Measurements from ENCODE around the gene FAM118B.

The FAM118B gene

DNA sequence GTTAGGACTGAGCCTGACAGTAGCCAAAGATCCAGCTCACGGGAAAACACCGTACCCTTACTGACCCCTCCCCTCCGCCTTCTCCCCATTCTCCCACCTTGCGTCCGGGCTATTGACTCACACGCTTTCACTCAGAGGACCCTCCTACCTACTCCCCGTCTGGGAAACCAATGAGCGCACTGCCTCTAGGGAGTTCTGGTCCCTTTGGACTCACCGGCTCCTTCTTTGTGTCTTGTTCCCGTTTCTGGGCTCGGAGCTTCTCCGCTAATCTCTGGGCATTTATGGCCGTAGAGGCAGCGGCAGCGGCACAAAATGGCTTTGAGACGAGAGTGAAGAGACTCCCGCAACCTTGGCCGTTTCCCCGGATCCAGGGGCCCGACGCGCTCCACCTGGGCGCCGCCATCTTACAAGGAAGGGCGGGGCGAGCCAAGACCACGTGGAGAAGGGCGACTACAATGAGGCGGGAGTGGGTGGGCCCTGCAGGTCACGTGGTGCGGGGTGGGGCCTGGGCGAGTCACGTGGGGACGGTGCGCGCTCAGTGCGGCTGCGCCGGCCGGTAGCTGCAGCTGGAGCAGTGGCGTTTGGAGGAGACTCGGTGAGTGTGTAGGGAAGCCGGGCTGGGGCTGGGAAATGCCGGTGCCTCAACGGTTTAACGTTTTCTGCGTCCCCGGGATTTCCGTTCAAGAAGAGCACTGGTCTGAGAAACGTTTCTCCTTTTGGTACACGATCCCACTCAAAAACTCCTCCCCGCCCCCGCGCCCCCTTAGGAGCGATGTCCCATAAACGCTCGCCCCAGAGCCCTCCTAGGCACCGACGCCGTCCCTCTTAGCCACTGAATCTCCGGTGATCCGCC lies at the start of gene FAM118B, which contains the start of gene RPUSD4:
TSS of gene FAM118B (plus strand) at position 547 of the 853 bp plus-strand sequence. CDS start 23,220 bp downstream, outside the sequence.
TSS of gene RPUSD4 (minus strand) at position 415 of the 853 bp plus-strand sequence. CDS start at position 403, 12 bp downstream.
- peak; percentile 94 for DNase-seq (ENCODE audit: low spot score)

DNA sequence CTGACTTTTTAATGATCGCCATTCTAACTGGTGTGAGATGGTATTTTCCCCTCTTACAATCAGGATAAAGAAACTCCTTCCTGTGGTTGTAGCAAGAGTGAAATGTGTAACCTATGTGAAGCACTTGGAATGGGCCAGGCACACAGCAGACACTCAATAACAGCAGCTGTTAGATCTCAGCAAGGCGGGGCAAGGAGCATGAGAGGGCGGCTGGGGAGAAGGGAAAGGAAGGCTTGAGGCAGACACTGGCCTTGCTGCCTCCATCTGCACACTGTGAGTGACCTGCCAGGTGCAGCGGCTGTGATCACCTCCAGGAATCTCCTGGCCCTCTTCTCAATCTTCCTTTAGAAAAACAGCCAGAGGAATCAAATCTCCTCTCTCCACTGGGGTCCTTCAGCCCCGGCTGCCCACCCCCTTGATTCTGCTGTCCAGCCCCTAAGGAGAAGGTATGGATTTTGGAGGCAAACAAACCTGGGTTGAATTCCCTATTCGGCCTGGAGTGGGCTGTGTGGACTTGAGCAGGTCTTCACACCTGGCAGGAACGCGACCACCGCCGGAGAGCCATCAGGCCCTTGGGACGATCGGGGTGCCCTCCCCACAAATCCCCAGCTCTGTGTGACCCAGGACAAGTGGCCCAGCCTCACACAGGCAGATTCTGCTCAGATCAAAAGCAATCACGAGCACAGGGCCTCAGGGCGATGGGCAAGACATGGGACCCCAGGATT lies 49.1 kb upstream of the FAM118B start:
- DNase-seq (ENCODE audit: low spot score), result no peak

DNA sequence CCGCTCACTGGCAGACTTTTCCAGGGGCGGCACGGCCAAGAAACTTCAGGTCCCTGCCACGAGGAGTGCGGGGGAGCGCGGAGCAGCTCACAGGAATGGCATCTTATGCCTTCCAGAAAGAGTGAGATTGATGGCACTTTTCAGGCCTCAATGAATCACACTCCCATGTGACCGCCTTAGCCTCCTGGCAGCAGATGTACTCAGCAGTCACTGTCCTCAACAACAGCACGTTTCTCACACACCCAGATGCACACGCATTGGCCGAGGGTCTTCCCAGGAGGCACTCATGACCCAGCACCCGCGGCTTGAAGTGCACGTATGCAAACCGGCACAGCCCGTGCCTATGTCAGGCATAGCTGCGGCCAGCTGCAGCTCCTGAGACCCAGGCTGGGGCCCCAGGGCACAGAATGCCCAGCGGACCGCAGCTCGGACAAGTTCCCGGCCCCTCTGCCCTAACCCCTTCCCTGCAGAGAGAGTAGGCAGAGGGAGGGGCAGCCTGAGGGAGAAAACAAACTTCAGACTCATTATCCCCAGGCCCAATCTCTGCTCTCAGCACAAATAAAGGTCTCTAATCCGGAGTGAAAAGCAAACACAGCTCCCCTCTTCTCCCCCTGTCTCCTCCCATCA lies 48.4 kb upstream of the FAM118B start:
- no peak for DNase-seq (ENCODE audit: low spot score)

DNA sequence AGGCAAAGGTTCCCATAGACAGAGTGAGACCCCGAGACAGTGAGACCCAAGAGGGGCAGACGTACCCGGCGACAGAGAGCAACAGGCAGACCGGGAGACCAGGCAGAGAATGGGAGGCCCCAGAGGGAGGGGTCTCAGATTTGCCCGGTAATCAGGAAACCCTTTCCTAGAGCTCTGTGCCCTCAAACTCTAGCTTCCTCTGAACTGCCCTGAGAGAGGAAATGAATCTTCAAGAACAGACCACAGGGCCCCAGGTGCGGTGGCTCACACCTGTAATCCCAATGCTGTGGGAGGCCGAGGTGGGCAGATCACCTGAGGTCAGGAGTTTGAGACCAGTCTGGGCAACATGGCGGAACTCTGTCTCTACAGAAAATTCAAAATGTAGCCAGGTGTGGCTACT lies 47.8 kb upstream of the FAM118B start:
- no peak for DNase-seq (ENCODE audit: low spot score)

DNA sequence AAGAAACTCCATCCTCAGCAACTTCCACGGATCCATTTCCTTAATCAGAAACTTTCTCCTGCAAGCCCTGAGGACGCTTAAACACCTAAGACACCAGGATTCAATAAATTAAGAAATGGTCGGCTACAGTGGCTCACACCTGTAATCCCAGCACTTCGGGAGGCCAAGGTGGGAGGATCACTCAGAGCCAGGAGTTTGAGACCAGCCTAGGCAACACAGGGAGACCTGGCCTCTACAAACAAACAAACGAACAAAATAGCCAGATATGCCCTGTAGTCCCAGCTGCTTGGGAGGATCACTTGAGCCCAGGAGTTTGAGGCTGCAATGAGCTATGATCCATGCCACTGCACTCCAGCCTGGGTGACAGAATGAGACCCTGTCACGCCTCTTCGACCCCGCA lies 46.8 kb upstream of the FAM118B start:
- DNase-seq (ENCODE audit: low spot score), result no peak

DNA sequence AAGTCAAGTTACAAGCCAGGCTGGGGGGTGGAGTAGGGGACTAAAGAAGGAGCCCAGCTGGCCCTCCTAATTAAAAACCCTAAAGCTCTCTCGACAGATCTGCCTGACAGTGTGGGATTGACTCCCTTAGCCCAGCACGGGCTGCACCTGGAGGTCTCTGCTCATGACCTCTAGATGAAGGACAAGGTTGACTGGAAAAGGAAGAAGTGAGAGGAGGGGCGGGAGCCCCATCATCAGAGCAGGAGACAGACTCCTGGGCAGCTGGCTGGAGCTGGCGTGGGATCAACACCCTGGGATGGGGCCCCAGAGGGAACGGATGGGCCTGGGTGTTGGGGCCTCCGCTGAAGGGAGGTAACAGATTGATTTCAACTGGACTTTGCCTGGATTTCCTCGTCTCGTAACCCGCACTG lies 46.3 kb upstream of the FAM118B start:
- no peak for DNase-seq (ENCODE audit: low spot score)

DNA sequence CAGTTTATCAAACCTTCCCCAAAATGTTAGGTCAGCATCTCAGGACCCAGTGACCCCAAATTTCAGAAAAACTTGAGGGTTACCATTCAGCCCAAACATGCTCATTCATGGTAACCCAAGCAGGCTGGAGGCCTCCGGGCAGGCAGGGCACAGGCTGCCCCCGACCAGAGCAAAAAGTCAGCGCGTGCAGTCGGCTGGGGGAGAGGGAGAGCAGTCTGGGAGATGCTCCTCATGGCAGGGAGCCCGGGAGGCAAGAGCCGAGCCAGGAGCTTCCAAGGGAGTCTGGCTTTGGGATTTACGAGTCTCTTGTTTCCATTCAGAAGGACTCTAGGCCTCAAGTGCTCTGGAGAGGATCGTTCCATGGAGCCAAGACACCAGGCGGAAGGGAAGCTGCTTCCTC lies 45.8 kb upstream of the FAM118B start:
- no peak for DNase-seq (ENCODE audit: low spot score)

DNA sequence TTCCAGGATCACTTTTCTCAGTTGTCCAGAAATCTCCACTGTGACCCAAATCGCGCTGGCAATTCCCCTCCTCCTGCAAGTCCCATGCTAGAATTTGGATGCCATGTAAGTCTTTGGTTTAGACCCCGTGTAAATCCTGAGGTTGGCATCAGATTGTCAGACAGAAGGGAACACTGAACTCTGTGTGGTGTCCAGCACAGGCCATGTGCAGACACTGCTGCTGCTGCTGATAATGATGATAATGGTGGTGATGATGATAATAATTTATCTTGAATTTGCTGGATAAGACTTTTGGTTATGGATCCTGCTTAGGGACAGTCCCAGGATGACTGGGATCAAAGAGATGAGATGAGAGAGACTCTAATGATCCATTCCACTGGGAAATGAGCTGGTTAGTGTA lies 45.2 kb upstream of the FAM118B start:
- no peak for DNase-seq (ENCODE audit: low spot score)

DNA sequence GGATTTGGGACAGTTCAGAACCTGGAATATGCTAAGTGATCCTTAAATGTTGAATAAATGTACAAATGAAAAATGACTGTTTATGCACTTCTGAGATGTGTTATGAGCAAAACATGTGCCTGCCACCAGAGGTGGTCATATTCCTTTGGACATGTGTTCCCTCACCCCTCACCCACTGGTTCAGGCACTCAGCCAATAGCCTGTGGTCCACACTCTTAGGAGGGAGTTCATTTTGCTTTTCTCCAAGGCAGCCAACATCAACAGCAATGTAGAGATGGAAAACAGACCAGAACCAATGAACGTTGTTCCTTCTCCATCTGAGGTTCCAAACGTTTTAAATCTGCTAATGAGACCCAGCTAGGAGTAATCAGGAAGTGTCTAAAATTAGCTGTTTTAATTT lies 44.1 kb upstream of the FAM118B start:
- no peak for DNase-seq (ENCODE audit: low spot score)

DNA sequence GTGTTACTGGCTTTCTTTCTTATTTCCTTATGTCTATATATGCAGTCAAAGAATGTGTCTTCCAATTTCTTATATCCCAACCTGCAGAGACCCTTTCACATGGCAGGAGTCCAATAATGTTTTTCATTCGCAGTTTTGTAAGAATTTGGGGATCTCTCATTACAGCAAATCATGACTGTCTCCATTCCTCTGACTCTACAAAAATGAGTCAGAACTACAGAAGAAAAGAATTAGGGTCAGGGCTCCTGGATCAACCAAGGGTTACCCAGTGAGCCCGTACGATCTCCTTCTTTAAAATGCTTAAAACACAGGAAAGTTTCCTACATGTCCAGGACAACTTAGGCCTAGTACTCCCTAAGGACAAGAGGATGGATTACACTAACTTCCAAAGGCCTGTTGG lies 42.3 kb upstream of the FAM118B start:
- DNase-seq (ENCODE audit: low spot score), result no peak

DNA sequence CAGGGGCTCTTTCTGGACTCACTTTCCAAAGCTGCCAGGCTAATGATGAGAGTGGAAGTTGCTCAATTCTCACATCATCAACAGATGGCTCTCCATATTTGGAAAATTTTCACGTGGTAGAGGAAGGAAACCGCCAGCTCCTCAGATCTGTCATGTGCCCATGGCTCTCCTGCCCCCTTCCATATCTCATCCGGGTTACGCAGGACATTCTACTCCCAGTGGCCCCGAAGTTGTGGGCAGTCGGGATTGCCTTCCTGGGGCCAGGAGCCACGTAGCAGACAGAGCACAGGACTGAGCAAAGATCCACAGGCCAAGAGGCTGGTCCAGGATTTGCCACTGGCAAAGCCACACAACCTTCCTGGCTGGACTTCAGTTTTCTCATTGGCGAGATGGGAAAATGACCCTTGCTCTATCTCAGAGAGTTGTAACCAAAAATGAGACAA lies 39.0 kb upstream of the FAM118B start:
- DNase-seq (ENCODE audit: low spot score), result no peak

DNA sequence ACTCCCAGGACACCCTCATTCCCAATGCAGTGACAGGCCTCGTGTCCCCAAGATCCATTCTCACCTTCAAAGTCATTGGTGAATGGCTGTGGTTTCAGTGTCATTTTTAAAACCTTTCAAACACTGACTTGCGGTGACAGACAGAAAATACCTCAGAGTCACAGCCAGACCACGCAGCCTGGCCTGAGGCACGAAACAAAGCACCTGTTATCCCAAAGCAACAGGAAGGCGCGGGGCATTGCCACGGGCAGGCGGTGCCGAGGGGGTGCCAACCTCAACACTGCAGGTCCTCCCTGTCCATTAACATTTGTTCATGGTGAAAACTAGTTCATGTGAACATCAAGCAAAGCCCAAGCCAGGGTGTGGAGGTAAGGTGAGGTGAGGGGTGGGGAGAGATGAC lies 38.3 kb upstream of the FAM118B start:
- DNase-seq (ENCODE audit: low spot score), result no peak

DNA sequence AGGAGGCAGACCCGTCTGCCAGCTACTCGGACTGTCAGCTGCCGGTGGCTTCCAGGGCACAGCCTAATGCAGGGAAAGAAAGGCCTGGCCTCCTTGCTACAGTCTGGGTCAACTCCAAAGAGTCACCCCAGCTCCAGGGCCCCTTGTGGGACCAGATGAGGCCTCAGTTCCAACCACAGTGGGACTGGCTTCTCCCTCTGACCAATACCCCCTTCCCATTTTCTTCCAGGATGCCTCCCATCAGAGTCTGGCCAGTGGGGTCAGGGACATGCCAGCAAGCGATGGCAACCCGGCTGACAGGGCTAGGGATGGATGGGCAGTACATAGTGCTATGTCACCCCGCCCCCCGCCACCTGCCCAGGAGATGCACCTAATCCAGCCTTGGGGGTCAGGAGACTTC lies 36.8 kb upstream of the FAM118B start:
- no peak for DNase-seq (ENCODE audit: low spot score)

DNA sequence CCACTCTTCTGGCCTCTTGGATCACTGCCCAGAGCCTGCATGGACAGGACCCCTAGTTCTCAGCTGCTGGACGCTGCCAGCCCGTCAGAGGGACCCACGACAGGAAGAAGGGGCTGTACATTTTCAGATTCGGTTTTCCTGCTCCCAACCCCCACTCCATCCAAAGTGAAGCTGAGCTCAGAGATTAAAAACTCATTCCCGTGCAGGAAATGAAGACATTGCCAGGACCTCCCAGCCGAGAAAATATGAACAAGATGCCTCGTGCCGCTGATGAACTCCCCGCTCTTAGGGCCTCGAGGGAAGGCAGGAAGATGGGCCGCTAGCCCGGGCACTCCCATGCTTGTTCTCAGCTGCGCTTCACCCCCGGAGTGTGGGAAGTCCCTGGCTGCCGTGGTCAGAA lies 36.2 kb upstream of the FAM118B start:
- no peak for DNase-seq (ENCODE audit: low spot score)

DNA sequence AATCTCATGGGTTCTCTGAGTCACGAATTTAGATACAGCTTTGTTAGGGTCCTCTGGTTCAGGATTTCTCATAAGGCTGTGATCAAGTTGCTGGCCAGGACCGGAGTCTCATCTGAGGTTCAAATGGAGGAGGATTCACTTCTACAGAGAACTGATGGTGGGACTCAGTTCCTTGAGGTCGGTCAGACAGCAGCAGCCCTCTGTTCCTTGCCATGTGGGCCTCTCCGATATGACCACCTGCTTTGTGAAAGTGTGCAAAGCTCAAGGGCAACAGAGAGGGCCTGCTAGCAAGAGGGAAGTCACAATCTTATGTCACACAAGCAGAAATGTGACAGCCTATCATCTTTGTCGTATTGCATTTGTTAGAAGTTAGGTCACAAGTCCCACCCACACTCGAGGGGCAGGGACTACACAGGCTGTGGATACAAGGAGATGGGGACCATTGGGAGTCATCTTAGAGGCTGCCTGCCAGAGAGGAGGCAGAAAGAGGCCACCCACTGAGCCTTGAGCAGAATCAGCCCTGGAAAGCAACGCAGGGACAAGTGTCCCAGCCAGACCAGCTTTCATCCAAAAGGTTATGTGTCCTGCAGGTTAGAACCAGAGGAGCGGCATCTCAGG lies 34.6 kb upstream of the FAM118B start:
- no peak for DNase-seq (ENCODE audit: low spot score)

DNA sequence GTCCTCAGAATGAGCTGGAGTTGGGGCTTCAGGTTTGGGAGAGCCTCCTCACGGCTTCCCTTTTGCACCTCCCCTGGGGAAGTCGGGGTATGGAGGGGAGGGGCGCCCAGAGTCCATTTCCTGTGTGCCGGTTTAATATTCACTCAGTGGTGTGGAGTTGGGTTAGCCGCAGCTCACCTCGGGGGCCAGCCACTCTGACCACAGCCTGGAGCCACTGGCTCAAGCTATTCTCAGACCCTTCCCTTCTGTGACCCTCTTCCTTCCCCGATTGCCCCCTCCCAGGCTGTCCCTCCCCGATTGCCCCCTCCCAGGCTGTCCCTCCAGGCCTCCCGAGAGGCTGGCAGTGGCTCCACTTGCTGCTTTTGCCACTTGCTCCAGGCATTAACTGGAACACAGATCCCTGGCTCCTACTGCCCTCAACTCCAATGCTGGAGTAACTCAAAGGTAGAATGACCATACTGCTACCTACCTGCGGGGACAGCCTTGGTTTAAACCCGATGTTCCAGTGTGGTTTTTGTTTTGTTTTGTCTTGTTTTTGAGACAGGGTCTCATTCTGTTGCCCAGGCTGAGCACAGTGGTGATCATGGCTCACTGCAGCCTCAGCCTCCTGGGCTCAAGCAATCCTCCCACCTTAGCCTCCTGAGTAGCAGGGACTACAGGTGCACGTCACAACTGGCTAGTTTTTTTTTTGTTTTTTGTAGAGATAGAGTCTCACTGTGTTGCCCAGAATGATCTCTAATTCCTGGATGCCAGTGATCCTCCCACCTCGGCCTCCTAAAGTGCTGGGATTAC lies 29.4 kb upstream of the FAM118B start:
- DNase-seq (ENCODE audit: low spot score), result no peak

DNA sequence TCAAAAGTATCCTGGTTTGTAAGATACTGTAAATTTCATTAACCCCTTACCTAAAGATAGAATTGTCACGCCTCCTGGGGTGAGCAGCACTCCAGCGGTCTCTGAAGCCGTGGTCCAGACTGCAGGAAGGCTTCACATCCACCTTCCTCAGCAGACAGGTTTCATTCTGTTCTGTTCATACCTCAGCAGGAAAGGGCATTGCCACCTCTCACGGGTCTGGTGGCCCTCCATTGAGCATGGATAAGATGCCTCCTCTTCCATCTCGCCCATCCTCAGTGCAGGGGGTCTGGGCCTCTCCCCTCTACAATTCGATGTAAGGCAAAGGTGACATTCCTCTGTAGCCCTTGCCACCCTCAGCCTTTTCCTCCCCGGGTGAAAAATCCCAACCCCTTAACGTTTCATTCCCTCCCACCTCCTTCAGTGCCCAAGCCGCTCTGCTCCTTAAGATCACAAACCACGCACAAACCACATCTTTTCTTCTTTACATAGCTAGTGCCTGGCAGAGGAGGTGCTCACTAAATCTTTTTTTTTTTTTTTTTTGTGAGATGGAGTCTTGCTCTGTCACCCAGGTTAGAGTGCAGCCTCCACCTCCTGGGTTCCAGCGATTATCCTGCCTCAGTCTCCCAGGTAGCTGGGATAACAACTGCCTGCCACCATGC lies 28.7 kb upstream of the FAM118B start:
- DNase-seq (ENCODE audit: low spot score), result no peak

DNA sequence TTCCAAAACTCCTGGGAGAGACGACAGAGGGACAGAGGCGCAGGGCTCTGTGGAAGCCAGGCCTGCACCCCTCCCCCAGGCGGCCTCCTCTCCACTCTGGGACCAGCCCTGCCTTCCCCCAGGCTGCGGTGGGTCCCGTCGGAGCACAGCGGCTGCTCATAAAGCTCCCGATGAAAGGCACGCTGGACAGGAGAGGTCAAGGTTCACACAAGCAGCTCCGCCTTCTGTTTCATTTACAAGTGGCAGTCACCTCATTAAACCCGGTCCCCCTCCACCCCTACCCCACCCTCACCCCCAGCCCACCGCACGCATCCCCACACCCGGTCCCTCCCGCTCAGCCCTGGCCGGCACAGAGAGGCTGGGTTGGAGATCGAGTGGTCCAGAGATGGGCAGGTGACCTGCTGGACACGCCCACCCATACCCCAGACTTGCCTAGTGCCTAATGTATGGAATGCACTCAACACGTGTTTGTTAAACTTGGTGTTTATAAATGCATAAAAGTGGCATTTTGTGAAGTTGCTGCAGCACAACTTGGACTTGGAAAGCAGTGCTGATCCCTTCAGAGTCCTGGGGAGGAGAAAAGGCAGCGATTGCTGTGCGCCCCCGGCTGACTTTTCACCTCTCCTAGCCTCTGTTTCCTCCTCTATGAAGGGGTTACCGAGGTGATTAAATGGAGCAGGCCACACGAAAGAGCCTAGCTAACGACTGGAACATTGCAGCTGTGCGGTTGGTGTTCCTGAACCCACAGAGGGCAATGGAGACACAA lies 26.1 kb upstream of the FAM118B start:
- DNase-seq (ENCODE audit: low spot score), result no peak

DNA sequence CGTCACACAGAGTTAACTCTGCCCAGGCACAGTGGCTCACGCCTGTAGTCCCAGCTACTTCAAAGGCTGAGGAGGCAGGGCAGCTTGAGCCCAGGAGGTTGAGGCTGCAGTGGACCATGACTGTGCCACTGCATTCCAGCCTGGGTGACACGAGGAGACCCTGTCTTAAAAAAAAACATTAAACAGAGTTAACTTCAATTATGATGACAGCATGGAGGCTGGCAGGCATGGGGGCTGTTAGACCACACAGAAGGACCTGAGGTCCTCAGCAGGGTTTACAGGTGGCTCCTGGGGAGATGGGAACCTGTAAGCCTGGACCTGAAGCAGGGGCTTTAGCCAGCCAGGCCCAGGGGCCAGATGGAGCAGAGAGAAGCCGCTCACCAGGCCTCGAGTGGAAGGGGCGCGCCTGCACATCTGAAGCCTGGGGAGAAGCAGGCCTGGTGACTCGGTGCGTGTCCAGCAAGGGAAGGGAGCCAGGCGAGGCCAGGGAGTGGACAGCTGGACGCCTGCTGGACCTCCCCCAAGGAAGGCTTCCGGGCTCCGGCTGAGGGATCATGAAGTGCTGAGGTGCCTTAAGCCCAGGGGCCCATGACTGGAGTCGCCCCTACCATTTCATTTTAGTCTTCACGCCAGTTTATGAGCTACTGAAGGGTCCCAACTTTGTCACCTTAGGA lies 25.4 kb upstream of the FAM118B start:
- DNase-seq (ENCODE audit: low spot score), result no peak
